HG02610 (cell line): Measurements from ENCODE around the gene CAB39.
"Not testable (repeated sequence)": the region's sequence is repeated elsewhere in the genome, so short reads cannot be mapped to it uniquely, and the experiment has no call there.

Experiments
- ATAC-seq: cut with Tn5 transposase; IDR thresholded peaks from one replicate; pipeline ENCODE4 v1.9.1; 2021; ENCODE audit warnings: mild to moderate bottlenecking, moderate library complexity; ENCODE audit not compliant: unreplicated experiment

The CAB39 gene

DNA sequence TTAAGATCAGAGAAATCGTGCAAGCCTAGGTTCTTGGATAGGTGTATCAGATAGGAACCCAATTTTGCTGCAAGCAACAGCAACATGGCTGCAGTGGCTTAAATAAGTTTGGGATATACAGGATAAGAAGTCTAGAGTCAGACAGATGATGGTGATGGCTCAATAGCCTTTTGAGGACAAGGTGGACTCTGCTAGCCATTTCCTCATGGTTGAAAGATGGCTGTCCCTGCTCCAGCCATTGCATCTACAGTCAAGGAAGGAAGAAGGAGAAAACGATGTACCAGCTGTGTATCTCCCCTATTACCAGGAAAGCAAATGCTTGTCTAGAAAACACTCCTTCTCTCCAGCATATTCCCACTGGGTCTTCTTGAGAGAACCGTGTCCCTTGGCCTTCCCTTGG, 30.1 kb upstream of the CAB39 start:
- no peak for ATAC-seq

DNA sequence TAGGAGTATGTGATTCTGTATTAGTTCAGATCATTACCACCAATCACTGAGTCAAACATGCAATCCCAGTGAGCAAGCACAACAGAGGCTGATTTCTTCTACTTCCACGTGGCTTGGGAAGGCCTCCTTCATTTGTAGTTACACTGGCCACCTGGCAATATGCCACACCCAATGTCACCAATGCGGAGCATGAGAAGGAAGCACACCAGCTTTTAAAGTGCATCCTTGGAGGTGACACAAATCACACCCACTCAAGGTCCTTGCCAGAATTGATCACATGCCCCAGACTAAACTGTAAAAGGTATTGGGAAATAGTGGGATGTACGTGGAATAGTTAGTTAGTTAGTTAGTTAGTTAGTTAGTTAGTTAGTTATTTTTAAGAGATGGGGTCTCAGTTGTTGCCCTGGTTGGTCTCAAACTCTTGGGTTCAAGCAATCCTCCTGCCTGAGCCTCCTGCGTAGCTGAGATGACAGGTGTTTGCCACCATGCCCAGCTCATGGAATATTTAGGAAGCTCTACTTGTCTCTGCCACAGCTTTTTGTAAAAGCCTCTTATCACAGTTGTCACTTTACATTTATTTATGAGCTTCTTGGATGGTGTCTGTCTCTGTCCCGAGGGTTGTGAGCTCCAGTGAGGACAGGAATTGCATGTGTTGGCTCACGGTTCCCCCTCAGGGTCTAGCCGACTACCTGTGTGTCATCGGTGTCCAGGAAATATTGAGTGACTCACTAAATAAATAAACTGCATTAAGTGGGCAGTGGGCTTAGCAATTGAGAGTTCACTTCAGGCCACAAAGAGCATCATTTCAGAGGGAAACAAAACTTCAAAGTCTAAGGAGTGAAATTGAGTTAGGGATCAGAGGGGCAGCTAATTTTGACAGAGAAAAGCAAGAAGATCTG, 28.1 kb upstream of the CAB39 start:
- ATAC-seq: no peak

DNA sequence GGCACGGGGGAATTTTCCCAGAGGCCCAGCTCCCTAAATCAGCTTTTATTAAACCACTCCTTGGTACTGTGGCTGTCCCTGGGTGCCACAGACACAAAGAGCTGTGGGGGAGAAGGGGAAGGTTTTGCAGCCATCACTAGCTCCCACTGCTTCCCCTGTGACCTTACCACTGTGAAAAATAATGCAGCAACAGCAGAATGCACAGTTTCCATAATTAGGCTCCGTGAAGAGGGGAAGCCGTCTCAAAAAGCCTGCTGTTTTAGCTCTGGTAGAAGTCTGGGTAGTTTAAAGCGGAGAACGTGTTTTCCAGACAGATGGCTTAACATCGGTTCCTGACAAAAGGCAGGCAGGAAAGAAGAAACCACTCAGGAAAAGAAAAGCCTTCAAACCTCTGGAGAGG, 27.5 kb upstream of the CAB39 start:
- ATAC-seq: no peak

DNA sequence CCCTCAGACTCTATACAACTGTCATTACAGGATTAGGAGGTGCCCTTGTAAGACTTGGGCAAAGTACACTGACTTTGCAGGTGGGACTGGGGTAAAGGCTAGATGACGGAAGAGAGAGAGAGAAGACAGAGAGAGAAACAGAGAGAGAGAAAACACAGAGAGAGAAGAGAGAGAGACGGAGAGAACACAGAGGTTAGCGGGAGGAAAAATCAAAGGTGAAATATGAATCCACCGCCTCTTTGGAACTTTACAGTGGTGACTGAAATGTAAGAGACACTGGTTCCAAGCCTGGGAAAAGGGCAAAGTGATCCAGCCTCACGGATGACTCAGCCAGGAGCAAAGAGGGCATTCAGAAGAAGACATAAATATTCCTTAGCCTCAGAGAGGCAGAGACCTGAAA, 25.1 kb upstream of the CAB39 start:
- ATAC-seq: no peak

DNA sequence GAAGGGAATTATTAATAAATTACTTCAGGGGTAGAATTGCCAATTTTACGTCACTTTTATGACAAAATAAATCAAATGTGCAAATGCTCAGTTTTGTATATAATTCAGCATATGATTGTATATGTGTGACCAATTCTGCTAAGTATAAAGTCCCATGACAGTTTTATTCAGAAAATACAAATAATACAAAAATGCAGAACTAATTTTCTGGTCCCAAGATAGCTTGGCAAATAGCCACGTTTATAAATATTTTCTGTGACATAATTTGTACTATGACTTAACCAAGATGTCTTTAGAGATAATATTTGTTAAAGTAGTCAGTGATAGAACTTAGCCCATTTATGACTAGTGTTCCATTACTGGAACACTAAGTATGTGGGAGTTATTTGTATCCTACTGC, 24.2 kb upstream of the CAB39 start:
- ATAC-seq: no peak

DNA sequence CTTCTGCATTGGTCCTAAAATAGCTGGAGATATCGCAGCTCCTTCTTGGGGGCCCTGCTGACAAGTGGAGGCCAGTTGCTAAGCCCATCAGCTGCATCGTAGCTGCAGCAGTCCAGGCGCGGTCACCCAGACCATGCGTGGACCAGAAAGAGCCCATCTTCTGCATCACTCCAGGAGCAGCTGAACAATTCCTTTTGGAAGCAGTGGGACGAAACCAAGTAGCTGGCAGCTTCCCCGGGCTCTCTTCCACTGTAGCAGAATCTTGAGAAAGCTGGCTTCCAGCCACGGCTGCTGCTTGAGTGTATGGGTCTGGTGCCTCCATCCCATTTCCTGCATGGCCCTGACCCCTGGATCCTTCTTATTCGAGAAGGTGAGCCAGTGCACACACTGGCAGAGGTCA, 22.2 kb upstream of the CAB39 start:
- no peak for ATAC-seq

DNA sequence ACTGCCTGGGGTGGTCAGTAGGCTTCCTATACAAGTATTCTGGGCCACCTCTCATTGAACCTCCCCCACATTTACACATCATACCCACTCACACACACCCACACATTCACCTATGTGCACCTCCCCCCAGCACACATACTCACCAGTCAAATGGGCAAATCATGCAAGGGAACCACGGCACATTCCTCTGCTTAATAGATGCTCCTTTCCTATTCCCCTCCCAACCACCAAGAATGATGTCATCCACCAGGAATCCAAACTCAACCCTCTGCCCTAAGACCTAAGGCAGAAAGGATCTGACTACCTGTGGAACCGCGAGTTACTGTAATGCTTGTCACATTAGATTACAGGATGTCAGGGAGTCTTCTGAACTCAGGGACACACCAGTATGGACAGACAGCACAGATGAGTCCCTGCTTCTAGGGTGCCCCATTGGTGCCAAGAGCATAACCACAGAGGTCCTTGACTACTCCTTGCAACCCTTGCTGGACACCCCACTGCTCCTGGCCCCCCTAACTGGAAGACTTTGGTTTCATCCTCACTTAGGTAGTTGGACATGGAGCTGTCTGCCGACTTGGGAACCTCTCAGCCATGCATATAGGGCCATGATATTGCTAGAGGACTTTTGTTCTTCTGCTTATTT, 21.5 kb upstream of the CAB39 start:
- no peak for ATAC-seq

DNA sequence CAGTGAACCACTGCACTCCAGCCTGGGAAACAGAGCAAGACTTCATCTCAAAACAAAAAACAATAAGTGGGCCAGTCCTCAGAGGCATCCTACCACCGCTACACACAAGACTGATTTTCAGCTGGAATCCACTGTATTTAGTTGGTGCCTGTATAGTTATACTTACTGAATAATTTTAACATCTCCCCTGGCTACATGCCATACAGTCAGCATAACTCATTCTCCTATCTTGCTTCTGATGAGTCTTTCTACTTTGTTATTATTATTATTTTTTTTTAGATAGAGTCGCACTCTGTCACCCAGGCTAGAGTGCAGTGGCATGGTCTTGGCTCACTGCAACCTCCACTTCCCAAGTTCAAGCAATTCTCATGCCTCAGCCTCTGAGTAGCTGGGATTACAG, 19.9 kb upstream of the CAB39 start:
- no peak for ATAC-seq

DNA sequence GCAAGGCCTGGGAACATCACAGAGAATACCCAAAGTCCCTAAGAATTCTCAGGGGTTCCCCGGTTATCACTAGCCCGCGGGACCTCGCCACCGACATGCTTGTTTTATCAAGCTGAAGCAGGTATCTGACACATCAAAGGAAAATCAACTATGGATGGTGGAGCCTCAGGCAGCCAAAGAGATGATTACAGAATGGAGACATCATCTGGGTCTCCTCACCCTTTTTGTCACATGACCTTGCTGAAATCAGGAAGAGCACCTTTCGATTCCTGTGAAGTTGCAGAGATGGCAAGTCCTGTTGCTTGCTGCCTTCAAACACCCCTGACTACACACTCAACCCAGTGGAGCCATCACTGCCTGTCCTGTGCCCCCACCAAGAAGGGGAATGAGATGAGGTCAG, 19.2 kb upstream of the CAB39 start:
- ATAC-seq: no peak

DNA sequence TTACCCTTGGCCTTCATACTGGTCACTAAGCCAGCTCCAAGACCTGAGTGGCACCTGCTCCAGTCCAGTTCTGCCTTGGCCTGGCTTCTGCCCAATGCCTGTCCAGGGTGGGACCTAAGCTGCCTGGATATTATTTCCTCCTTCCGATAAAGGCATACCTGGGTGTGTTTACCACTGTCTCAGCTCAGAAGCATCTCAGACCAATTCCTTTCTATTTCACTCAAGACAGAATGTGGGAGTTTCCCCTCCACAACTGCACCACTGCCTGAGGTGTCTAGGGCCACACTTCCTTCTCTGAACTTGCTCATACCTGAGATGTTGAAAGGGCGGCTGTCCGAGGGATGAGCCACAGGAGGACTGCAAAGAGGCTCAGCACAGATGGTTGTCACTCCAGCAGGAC, 18.4 kb upstream of the CAB39 start:
- ATAC-seq: peak; percentile 90

DNA sequence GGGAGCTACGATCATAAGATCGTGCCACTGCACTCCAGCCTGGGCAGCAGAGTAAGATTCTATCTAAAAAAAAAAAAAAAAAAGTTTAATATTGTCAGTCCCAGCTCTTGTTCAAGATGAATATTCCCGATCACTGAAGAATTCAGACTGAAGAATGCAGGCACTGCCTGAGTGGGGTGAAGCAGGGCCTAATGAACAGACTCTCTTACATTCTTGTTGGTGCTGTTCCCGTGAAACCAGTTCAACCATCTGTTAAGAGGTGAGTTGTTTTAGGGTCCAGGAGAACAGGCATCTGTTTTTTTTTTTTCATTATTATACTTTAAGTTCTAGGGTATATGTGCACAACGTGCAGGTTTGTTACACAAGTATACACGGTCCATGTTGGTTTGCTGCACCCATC, 17.1 kb upstream of the CAB39 start:
- ATAC-seq: no peak

DNA sequence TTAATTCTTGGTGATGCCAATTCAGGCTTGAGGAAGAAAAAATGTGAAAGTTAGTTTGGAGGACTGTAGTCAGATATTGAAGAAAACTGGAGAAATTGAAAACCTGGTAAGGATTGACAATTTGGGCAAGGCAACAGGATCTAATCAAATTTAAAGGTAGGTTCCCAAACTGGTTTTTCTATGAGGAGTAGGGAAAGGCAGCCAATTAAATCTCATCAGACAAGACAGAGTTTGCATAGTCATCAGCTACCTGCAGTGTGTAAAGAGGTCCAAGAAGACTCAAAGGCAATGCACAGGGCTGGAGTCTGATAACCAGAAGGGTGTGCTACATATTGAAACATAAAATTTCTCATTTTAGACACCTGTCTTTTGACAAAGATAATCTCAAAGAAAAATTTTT, 16.0 kb upstream of the CAB39 start:
- ATAC-seq: no peak

DNA sequence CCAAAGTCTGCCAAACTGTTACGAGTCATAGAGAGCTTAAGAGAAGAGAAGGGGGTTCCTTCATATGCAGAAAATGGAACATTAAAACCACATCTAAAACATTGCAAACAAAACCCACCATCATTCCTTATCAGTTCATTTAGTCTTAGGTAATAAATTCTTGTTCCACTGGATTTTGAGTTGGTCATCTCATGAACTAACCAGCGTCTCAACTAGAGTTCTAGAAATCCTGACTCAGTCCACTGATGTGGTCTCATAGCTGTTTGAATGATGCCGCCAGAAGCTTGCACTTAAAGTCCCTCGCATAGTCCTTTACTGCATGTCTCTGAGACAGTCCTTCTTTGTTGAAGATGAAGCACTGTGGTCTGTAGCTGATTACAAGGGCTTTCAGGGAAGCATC, 15.0 kb upstream of the CAB39 start:
- ATAC-seq: no peak

DNA sequence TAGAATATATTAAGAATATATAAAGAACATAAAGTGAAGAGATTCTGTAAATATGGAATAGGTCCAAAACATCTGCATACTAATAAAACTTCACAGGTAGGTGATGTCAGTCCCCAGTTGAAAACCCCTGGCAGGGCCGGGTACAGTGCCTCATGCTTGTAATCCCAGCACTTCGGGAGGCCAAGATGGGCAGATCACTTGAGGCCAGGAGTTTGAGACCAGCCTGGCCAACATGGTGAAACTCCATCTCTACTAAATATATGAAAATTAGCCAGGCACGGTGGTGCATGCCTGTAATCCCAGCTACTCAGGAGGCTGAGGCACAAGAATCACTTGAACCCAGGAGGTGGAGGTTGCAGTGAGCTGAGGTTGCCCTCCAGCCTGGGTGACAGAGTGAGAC, 13.9 kb upstream of the CAB39 start:
- not testable (repeated sequence) for ATAC-seq

DNA sequence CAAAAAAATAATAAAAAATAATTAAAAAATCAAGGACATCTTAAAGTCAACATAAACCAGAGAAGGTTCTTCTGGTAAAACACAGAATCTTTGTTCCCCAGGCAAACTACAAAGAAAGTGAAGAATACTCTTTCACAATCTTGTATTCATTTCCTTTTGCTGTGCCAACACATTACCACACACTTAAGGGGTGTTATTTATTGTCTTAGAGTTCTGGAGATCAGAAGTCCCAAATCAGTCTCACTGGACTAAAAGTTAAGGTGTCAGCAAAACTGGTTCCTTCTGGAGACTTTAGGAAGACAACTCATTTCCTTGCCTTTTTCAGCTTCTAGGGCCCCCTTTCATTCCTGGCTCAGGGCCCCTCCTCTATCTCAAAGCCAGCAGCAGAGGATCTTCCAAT, 12.2 kb upstream of the CAB39 start:
- no peak for ATAC-seq

DNA sequence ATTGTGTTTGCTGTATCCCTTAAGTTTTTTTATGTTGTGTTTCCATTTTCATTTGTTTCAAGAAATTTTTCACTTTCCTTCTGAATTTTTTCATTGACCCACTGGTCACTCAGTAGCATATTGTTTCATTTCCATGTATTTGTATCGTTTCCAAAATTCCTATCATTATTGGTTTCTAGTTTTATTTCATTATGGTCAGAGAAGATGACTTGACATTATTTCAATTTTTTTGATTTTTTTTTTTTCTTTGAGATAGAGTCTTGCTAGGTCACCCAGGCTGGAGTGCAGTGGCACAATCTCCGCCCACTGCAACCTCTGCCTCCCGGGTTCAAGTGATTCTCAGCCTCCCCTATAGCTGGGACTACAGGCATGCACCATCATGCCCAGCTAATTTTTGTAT, 11.3 kb upstream of the CAB39 start:
- ATAC-seq: no peak

DNA sequence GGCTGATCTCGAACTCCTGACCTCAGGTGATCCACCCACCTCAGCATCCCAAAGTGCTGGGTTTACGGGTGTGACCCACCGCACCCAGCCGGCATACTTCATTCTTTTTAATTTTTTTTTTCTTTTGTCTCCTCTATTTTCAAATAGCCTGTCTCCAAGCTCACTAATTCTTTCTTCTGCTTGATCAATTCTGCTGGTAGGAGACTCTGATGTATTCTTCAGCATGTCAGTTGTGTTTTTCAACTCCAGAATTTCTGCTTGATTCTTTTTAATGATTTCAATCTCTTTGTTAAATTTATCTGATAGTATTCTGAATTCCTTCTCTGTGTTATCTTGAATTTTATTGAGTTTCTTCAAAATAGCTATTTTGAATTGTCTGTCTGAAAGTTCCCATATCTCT, 10.2 kb upstream of the CAB39 start:
- ATAC-seq: not testable (repeated sequence)

DNA sequence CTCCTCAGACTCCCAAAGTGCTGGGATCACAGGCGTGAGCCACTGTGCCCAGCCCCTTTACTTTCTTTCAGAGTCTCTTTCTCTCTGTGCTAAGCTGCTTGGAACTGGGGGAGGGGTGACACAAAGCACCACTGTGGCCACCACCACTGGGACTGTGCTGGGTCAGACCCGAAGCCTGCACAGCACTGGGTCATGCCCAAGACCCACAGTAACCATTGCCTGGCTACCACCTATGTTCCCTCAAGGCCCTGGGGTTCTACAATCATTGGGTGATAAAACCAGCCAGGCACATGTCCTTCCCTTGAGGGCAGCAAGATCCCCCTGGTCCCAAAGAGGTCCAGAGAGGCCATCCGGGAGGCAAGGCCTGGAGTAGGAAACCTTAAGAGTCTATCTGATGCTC, 9.1 kb upstream of the CAB39 start:
- no peak for ATAC-seq

DNA sequence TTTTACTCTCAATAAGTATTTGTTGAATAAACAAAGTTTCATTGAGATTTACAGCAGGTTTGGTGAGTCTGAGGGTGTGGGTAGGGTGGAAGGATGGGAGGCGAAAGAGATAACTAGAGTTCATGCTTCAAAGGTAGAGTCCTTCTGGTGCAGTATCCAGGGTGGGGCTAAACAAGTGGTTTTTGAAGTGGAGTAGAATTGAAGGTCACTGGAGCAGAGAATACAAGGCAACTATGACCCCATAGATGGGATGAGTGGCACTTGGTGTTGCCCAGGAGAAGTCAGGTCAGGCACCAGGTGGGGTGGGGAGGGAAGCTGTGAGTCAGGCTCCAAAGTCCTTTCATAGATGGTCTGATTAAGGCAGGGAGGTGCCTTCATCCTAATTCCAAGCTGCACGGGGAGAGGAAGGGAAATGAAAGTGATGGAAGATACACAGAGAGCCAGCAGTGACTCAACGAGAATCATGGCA, 6.6 kb upstream of the CAB39 start:
- no peak for ATAC-seq

DNA sequence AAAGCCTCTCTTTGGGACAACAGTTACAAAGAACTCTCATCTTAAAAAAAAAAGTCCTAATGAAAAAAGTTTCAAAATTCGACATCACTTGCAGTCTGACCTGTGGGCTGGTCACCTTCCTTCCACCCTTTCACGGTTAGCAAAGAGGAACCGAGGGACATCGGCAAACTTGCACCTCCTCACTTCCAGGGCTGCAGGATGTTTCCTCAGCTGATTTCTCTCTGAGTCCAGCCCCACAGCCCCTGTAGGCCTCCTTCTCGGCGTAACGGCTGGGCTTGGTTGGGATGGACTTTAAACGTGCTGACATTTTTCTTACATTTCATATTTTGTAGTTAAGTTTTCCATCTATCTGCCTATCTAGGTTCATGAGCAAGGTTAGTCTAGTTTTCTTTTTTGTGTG, 5.7 kb upstream of the CAB39 start:
- no peak for ATAC-seq

DNA sequence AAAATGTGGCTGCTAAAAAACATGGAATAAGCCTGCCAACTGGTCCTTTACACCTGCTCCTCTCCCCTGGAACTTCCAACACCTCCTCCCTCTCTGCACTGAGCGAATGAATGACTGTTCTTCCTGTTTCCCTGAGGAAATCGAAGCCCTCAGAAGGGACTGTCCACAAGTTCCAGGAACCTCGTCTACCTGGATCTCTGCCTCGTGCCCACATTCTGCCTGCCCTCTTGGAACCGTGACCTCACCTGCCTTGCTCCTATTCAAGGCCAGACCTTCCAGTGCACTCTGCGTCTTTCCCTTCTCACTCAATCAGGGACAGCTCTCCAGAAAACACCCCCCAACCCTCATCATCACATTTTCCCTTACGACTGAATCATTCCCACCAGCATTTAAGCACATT, 4.4 kb upstream of the CAB39 start:
- no peak for ATAC-seq

DNA sequence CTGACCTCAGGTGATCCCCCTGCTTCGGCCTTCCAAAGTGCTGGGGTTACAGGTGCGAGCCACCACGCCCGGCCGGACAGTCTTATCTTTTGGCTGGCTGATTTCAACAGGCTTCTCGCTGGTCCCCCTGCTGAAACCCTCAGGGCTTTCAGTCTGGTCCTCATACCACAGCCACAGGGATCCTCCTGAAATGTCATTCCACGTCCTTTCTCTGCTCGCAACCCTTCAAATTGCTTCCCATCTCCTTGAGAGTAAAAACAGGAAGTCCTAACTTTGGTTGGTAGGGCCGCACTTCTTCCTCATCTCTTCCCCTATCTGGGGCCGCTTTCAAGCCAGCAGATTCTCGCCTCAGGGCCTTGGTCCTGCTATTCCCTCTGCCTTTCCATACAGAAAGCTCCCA, 1.4 kb upstream of the CAB39 start:
- ATAC-seq: no peak
